ENCODE results near the gene BNIP2.

- TF ChIP-seq CTCF (conservative IDR thresholded peaks at IDR 0.05; ENCODE audit: low read depth, low read length) (no peak), EZH2 (IDR thresholded peaks at IDR 0.05; ENCODE audit: borderline replicate concordance, low read depth, low read length, poor library complexity, severe bottlenecking) (no peak)
Observed at GRCh38 chr15:59678620-59679019, 10.5 kb downstream of the BNIP2 start.

All from A673 (cell line).